IPS-NIHi11 (cell line): ENCODE measurements around the gene KRTAP10-8.
"Not testable (repeated sequence)": the region's sequence is repeated elsewhere in the genome, so short reads cannot be mapped to it uniquely, and the experiment has no call there.

Experiments used
- DNase-seq: peaks from one replicate; pipeline ENCODE4 v3.0.0; 2012; ENCODE audit warnings: mixed read lengths, low spot score

KRTAP10-8 gene

DNA sequence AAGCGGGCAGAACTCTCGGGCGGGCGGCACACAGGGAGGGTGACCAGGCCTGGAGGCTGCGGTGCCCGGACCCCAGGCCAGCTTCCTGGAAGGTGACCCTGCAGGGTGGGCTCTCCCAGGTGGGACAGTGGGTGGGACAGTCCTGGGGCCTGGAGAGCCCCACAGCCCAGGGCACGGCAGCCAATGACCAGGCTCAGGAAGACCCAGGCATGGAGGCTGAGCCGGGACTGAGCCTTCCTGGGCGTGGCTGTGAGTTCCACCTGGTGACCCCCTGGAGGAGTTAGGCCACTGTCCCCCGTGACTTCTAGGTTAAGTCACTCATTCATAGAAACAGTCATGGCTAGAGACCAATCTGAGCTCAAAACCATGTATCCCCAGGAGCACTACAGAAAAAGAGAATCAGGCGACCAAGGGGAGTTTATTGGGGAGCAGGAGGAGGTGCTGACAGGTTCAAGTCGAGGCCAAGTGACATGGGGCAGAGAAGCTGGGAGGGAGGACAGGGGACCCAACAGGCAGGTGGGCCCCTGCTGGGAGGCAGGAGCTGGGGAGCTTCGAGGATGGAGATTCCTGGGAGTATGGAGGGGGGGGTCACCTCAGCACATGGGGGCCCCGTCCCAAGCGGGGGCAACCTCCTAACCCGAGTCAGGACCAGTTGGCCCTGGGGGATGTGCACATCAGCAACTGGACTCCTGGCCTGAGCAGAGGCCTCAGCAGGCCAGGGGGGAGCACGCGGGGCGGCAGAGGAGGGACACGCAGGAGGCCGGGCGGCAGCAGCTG is 32.6 kb upstream of the KRTAP10-8 start:
- no peak for DNase-seq

DNA sequence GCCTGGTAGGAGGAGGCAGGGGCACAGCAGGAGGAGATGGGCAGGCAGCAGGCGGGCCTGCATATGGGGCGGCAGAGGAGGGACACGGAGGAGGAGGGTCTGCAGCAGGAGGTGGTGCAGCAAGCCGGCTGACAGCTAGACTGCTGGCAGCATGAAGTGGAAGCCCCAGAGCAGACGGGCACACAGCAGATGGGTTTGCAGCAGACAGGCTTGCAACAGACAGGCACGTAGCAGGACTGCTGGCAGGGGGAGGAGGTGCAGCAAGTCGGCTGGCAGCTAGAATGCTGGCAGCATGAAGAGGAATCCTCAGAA is 32.1 kb upstream of the KRTAP10-8 start:
- no peak for DNase-seq

DNA sequence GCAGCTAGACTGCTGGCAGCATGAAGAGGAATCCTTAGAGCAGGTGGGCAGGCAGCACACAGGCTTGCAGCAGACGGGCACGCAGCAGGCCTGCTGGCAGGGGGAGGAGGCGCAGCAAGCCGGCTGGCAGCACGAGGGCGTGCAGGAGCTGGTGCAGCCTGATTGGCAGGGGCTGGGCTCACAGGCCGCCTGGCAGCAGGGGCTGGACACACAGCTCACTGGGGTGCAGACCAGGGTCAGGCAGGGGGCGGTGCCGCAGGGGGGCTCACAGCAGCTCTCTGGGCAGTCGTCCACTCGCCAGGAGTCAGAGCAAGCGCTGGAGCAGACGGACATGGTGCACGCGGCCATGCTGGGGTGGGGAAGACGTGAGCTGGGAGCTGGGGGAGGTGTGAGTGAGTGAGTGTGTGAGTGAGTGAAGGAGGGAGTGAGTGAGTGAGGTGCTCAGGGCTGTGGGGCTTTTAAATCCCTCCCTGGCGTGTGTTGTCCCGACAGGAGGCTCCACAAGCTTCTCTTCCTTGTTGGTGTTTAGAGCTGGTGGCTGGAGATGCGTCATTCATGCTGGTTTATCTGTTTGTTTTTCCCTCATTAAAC is 31.6 kb upstream of the KRTAP10-8 start, which contains the start of gene KRTAP10-5:
KRTAP10-5 (minus strand) TSS at position 374 of the 591 bp plus-strand sequence; CDS start at position 348, 26 bp downstream.
- not testable (repeated sequence) for DNase-seq

DNA sequence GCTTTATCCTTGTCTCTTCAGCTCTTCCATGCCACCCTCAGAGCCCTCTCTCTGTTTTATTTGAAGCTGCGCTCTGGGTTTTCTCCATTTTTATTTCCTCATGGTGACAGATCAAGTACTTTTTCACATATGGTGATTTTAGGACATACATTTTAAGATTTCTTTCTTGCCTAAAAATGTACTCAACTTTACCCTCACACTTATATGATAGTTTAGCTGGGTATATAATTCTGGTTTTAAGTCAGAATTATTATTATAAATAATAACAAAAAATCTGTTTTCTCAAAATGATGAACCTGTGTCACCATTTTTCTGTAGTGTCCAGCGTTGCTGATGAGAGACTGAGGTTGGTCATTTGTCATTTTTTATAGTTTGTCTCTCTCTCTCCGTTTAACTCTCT is 30.7 kb upstream of the KRTAP10-8 start:
- no peak for DNase-seq

DNA sequence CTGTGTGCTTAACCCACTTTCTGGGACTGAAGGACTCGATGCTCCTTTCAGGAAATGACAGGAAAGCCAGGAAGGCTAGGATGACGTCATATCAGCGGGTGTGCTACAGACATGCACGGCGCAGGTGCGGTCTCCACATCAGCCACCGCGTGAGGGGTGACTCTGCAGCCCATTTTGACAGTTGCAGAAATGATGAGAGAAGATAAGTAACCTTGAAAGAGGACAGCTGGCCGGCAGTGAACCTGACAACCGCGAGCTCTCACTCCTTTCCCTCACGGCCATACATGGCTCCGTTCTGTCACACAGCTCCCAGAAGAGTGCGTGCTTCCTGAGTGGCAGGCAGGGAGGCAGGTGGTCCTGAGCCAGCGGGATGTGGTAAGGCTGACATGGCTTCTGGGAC is 29.8 kb upstream of the KRTAP10-8 start:
- no peak for DNase-seq

DNA sequence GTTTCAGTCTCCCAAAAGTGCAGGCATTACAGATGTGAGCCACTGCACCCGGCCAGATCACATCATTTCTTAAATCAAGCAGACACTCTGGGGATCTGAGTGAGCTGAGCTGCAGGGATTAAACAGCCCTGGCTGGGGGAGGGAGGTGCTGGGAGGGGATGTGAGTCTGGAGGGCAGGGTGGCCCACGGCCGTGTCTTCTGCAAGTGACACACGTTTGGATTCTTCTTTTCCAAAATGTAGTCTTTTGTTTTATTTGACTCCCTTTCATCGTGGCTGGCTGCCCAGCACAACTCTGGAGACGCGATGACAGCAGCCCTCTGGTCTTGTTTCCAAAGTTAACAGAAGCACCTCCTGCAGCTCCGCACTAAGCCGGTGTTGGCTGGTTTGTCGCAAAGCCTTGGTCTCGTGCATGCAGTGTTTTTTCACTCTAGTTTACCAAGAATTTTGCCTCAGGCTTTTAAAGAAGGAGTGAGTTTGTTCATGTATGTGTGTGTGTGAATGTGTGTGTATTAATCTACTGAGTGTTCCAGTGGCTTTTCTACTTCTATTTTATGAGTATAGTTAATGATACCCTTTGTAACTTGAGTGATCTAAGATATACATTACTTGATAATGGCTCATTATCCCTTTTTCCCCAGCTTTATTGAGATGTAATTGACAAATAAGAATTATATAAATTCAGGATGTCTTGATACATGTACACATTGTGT is 28.6 kb upstream of the KRTAP10-8 start:
- no peak for DNase-seq

DNA sequence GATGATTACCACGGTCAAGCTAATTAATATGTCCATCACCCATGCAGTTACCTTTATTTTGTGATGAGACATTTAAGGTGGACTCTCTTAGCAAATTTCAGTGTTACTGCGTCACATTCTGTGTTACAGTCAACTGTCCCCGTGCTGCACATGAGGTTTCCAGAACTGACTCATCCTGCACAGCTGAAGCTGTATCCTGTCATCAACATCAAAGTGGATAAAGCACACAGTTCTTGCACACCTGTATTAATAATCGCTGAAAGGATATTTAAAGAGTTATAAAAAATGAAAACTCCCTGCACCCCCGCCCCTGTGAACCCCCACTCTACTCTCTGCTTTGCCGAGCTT is 28.1 kb upstream of the KRTAP10-8 start:
- DNase-seq = no peak

DNA sequence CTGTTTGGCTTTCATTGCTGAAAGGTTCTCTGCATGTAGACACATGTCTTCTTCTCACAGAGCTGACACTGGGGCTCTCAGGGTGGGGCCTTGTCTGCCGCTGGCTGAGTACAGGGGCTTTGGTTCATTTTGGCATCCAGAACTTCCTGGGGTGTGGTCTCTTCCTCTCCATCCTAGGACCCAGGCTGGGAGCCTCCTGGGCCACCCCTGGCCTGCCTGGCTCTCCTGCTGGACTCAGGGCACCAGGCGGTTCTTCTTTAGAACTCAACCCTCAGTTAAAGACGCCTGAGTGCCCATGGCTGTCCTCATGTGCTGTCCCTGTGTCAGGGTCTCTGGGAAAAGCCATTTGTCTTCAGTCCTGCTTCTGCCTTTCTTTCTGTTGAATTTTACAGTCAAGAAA is 26.0 kb upstream of the KRTAP10-8 start:
- no peak for DNase-seq

DNA sequence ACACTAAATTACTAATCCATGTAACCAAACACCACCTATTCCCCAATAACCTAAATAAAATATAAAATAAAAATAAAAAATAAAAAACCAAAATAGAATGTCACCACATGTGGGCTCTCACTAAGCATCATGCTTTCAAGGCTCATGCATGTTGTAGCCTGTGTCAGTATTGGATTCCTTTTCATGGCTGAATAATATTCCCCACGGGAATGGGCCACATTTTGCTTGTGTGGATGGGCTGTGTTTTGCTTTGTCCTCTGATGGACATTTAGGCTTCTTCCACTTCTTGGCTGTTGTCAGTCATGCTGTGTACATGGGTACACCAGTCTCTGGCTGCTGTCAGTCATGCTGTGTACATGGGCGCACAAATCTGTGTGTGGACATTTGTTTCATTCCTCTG is 22.8 kb upstream of the KRTAP10-8 start:
- no peak for DNase-seq

DNA sequence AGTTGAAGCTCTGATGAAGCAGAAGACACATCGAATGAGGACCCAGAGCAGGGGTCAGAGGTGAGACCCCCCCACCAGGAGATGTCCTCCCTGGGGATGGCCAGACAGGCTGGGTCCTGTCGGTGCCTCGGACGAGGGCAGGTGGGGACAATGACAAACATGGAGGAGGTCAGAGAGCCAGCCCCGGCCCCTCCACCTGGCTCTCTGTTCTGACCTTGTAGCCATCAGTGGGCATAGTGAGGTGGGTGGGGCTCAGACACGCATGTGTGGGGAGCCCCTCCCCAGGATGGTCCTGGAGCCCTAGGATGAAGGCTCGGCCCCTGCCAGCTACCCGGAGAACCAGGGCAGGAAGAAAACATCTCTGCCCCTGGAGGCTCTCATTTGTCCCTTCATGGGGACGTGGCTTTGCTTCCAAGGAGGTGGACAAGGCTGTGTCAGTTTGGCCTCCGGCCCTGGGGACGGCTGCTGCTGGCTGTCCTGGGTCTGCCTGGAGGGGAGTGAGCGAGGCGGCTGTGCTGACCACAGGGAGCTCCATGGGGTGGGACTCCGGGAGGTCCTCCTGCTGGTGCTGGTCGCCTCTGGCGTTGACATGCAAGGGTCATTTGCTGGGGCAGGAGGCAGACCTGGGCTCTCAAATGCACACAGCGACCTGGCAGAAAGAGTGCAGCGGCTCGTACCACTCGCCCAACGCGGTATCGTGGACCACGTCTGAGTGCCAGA is 22.1 kb upstream of the KRTAP10-8 start:
- no peak for DNase-seq

DNA sequence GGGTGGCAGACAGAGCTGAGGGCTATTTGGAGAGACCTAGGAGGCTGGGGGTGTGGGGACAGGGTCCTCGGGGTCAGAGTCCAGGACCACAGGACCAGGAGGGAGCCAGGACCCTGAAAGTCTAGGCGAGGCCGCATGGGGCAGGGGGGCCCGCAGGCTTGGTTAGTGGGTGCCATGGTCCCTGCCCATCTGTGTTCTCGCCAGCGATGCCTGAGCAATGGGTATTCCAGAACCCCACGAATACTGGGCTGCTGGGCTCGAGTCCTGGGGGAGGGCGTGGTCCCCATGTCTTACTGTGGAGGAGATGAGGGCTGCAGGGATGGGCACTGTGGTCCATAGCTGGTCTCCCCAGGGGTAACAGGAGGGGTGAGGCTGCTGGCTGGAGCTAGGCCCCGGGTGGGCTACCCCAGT is 21.6 kb upstream of the KRTAP10-8 start:
- no peak for DNase-seq

DNA sequence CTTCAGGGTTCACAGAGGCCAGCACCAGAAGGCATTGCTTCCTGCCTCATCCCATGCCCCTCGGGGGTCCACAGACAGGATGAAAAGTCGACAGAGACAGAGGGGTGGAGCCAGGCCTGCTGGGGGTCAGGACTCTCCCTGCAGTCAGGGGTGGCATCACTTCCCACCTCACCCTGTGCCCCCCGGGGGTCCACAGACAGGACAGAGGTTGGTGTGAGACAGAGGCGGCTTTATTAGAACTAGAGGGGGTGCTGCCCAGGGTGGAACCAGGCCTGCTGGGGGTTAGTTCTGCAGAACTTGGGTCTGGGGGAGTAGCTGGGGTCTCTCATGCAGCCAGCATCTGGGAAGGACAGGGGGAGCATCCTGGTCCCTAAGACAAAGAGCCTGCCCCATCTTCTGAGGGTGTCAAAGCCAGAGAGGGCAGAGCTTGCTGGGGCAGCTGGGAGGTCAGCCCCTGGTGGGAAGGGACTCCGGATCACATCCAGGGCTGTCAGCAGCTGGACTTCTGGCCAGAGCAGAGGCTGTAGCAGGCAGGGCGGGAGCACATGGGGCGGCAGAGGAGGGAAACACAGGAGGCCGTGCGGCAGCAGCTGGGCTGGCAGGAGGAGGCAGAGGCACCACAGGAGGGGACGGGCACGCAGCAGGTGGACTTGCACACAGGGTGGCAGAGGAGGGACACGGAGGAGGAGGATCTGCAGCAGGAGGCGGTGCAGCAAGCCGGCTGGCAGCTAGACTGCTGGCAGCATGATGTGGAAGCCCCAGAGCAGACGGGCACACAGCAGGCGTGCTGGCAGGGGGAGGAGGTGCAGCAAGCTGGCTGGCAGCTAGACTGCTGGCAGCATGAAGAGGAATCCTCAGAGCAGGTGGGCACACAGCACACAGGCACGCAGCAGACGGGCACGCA is 20.7 kb upstream of the KRTAP10-8 start:
- DNase-seq = not testable (repeated sequence)

DNA sequence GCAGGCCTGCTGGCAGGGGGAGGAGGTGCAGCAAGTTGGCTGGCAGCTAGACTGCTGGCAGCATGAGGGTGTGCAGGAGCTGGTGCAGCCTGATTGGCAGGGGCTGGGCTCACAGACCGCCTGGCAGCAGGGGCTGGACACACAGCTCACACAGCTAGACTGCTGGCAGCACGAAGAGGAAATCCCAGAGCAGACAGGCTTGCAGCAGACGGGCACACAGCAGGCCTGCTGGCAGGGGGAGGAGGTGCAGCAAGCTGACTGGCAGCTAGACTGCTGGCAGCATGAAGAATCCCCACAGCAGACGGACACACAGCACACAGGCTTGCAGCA is 20.1 kb upstream of the KRTAP10-8 start:
- not testable (repeated sequence) for DNase-seq

DNA sequence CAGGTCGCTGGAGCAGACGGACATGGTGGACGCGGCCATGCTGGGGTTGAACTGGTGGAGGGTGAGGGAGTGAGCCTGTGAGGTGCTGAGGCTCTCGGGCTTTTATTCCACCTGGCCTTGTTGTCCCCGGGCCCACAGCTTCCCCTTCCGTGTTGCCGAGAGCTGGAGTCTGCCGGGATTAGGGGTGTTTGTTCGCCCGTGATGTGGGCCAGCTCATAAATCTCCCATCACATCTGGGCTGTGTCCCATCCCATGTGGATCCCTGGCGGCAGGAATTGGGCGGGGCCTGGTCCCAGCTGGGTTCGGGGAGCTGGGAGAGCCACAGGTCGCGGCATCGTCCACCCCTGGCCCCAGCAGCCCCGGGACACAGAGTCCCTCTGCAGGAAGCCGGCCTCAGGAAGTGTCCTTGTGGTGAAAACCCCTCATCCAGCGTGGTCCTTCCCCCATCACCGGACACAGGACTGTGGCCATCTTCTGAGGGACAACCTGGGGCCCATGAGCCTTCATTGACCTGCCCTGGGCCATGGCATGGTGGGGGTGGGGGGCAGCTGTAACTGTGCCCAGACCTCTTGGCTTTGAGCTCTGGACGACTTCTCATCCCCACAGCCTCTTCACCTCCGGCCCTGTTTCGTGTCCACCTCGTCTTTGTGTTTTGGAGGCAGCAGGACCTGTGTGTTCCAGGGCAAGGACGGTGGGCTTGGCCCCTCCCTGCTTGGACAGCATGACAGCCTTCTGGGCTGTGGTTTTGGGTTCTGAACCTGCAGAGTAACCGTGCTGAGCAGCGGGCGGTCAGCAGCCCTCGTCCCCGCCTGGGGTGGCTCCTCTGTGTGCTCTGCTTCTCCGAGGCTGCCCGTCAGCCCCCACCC is 19.2 kb upstream of the KRTAP10-8 start, which contains the start of gene KRTAP10-6:
KRTAP10-6 (minus strand) TSS at position 60 of the 866 bp plus-strand sequence; CDS start at position 39, 21 bp downstream.
- no peak for DNase-seq

DNA sequence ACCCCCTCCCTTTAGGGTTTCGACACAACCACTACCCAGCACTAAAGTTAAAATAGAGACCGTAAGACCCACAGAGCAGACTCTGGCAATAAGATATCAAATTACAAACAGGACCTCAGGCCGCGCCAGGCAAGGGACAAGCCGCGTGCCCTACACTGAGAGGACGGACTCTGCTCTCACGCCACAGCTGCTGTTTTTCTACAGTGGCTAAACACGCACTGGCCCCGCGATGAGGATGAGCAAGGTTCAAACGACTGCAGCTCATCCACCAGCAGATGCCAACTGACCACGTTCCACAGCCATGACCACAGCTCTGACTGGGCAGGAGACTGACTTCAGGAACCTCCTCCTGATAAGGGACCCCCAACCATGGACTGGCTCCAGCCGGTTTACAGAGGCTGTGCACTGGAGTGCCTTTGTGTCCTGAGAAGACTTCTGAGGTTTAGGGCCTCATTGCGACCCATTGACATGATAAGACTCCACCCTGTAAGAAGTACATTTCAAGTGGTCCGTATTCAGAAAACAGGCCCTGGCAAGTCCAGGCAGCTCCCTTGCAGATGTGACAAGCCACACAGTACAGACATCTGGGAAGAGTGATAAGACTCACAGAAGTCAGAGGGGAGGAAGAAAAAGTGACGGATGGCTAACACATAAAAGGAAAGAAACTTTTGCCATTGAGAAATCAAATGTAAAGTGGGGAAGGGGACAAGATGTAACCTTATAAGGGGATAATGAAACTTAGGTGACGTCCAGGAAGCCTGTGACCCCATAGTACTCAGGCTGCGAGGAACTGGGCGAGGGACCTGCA is 18.1 kb upstream of the KRTAP10-8 start:
- DNase-seq = no peak

DNA sequence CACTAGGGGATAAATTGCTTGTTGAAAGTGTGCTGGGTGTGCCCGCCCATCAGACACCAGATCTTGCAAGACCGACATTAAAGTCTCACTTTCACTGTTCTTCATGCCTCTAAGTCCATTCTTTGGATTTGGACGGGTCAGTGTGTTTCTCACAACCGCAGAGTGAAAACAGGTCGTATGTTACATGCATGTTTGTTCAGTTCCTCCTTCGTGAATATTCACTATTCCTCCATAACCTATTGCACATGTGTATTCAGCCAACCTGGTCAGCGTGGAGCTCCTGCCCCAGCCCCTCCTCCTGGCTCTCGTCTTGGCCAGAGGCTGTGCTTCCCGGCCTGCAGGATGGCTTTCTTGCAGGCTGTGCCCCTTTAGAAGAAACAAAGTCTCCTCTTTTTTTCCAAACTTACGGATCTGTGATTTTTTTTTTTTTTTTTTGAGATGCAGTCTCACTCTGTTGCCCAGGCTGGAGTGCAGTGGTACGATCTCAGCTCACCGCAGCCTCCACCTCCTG is 17.4 kb upstream of the KRTAP10-8 start:
- DNase-seq = no peak

DNA sequence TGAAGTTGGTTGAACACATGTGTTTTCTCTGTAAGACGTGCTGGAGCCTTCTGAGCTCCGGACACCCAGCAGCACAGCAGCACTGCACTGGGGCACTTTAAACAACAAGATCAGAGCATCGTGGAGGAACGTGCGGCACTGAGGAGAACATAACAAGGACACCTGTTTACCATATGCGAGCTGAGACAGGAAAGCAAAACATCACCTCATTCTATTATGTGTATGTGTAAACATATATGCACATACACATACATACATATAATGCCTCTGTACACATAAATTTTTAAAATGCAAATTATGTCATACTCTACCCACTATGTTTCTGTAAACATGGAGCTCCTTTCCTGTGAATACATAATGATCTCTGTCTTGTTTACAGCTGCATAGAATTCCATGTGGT is 16.4 kb upstream of the KRTAP10-8 start:
- DNase-seq = no peak

DNA sequence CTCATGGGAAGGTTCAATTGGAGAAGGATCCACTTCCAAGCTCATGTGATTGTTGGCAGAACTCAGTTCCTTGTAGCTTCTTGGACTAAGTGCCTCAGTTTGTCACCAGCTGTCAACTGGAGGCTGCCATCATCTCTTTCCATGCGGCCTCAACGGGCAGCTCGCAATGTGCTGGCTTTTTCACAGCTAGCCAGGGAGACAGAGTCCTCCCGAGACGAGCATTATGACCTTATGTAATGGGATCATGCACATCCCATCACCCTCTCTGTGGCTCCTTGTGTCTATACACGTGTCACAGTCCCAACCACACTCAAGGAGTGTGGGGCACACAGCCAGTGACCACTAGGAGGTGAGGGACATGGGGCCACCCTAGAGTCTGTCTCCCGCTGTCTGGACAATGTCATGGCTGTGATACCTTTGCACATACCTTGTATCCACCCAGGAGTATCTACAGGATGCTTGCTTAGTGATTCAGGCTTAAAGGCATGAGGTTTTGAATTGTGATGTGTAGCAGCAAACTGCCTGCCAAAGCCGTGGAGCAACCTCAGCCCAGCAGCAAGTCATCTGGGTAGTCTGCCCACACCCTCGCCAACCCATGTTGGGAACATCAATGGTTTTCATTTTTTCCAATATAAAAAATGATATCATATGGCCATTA is 15.7 kb upstream of the KRTAP10-8 start:
- DNase-seq = no peak

DNA sequence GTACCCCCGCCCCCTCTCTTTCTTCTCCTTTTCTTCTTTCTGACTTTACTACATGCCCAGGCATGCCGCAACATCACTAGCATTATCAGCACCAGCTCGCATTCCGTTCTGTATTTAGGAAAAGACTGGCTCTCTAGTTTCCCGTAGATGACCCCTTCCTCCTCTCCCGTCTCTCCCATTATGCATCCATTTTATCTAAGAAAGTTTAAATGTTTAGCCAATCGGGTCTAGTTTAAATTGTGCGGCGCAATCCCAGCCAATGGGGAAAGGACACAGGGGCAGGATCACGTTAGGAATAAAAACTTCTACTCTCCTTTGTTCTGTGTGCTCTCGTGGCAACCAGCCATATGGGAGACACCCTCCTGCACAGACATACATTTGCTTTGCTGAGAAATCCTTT is 13.8 kb upstream of the KRTAP10-8 start:
- DNase-seq = no peak
